GM12864 (cell line): ENCODE measurements around the gene MYRF.

ENCODE experiments used
- DNase-seq: peaks from one replicate; pipeline ENCODE4 v3.0.0-alpha.2; 2011; ENCODE audit warnings: low read depth
- H3K4me3 ChIP-seq: 2 replicates; pipeline ENCODE4 v1.5.1; 2011; ENCODE audit warnings: mild to moderate bottlenecking, low read depth, low read length, control low read depth
- TF ChIP-seq, protein P1 (sequence below): IDR thresholded peaks from 2 replicates; pipeline ENCODE4 v1.5.1; 2011; ENCODE audit warnings: low read depth, mild to moderate bottlenecking, moderate library complexity, low read length, control low read depth, inconsistent platforms; ENCODE audit errors: missing control alignments

MYRF gene

DNA sequence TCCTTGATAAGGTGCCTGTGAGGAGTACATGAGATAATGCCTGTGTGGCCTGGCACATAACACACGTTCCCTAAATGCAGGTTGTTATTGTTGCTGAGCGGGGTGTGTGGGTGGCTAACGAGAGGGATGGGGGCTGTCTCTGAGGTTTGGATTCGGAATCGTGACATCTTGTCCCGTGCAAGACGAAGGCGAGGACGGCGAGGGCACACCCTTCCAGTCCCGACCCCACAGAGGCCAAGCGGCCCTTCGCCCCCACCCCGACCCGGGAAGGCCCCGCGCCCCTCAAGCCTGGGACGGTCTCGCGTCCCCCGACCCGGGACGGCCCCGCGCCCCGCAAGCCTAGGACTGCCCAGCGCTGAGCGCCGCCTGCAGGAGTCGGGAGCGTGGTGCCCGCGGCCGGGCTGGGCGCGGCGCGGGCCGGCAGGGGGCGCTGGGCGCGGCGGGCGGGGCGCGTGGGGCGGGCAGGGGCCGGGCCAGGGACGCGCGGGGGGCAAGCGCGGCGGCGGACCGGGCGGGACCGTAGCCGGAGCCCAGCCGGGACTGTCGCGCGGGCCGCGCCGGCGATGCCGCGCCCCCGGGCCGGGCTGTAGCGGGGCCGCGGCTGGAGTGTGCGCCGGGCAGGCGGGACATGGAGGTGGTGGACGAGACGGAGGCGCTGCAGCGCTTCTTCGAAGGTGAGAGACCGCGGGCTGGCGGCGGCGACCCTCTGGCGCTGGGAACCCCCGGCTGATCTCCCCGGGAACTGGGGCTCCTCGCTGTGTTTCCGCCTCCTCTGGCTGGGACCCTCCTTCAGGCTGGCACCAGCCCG is at the start of gene MYRF:
Gene MYRF (plus strand): TSS at position 520 of the 808 bp plus-strand sequence. CDS start 109 bp downstream, at position 629.
- no peak for DNase-seq

GRCh38 chr11:61702701-61703312 is 49.6 kb upstream of the MYRF start:
- H3K4me3 ChIP-seq: no peak overlapping the region
- DNase-seq: no peak
- TF ChIP-seq, protein P1, sequence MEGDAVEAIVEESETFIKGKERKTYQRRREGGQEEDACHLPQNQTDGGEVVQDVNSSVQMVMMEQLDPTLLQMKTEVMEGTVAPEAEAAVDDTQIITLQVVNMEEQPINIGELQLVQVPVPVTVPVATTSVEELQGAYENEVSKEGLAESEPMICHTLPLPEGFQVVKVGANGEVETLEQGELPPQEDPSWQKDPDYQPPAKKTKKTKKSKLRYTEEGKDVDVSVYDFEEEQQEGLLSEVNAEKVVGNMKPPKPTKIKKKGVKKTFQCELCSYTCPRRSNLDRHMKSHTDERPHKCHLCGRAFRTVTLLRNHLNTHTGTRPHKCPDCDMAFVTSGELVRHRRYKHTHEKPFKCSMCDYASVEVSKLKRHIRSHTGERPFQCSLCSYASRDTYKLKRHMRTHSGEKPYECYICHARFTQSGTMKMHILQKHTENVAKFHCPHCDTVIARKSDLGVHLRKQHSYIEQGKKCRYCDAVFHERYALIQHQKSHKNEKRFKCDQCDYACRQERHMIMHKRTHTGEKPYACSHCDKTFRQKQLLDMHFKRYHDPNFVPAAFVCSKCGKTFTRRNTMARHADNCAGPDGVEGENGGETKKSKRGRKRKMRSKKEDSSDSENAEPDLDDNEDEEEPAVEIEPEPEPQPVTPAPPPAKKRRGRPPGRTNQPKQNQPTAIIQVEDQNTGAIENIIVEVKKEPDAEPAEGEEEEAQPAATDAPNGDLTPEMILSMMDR: no peak

More for the DNA sequence above, at the start of gene MYRF:
- TF ChIP-seq, protein P1: peak; percentile 56
- H3K4me3 ChIP-seq: no peak within 1 kb of the TSS; the same call in 1 of the 2 replicates

DNA sequence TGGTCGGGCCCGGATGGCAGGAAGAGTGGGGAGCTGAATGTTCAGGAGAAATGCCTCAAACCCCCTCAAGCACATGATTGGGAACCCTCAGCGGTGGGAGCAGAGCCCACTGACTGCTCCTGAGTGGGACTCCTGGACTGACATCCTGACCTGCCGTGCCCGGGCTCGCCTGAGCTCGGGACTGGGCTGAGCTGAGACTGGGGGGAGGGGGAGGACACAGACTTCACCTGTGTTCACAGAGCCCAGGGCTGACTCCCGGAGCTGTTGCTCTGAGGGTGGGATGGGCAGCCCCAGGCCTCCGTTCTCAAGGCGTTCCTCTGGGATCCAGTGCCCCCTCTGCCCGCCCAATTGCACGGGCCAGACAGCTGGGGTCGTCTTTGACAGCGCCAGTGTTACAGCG is 47.6 kb upstream of the MYRF start:
- DNase-seq: no peak
- TF ChIP-seq, protein P1: no peak
- no peak overlapping the region for H3K4me3 ChIP-seq

GRCh38 chr11:61706452-61707400 is 45.7 kb upstream of the MYRF start:
- no peak for DNase-seq
- TF ChIP-seq, protein P1: no peak
- H3K4me3 ChIP-seq: no peak overlapping the region

DNA sequence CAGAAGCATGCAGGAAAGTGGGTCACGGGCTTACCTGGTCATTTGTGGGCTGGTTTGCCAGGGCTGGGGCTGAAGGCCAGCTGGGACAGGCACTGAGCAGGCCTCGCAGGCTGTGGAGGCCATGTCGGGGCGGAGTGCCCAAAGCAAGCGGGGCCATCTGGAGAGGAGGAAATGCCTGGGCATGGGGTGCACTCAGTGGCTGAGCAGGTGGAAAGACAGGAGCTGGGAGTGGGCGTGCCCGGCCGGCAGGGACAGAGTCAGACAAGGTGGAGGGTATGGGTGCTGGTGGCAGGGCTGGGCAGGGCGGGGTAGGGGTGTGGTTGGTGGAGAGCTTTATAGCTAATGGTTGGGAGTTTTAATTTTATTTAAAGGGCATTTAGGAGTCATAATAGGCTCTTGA is 44.9 kb upstream of the MYRF start:
- DNase-seq: no peak
- H3K4me3 ChIP-seq: no peak overlapping the region
- TF ChIP-seq, protein P1: no peak

DNA sequence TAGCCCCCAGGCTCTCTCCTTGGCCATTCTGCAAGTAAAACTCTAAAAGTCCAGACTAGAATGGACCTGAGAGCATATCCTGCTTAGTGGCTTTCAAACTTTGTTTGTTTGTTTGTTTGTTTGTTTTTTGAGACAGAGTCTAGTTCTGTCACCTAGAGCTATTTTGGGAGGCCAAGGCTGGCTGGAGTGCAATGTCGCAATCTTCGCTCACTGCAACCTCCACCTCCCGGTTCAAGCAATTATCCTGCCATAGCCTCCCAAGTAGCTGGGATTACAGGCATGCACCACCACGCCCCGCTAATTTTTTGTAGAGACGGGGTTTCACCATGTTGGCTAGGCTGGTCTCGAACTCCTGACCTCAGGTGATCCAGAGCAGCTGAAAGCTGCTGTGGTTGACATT is 43.3 kb upstream of the MYRF start:
- TF ChIP-seq, protein P1: no peak
- no peak overlapping the region for H3K4me3 ChIP-seq
- DNase-seq: no peak
